Esophagus squamous epithelium (tissue), 4 donors: ENCODE measurements around the gene MYO15A.

Experiments used
- POLR2A ChIP-seq, 4 donors: fragments of 450-650 bp; IDR thresholded peaks; one replicate each; pipeline ENCODE4 v1.6.1; 2017; ENCODE audit warnings: antibody characterized with exemption in 4 of 4, mild to moderate bottlenecking in 4 of 4, moderate library complexity in 3 of 4
- TF ChIP-seq, protein P1 (sequence below), 6 experiments: fragments of 450-650 bp in 4 of 6; fragments of 200-600 bp in 2 of 6; sonication (generic) in 2 of 6; IDR thresholded peaks; one replicate each; pipeline ENCODE4 v1.5.1; 2016 to 2019; ENCODE audit warnings: antibody characterized with exemption in 6 of 6, mild to moderate bottlenecking in 4 of 6, moderate library complexity in 4 of 6

DNA sequence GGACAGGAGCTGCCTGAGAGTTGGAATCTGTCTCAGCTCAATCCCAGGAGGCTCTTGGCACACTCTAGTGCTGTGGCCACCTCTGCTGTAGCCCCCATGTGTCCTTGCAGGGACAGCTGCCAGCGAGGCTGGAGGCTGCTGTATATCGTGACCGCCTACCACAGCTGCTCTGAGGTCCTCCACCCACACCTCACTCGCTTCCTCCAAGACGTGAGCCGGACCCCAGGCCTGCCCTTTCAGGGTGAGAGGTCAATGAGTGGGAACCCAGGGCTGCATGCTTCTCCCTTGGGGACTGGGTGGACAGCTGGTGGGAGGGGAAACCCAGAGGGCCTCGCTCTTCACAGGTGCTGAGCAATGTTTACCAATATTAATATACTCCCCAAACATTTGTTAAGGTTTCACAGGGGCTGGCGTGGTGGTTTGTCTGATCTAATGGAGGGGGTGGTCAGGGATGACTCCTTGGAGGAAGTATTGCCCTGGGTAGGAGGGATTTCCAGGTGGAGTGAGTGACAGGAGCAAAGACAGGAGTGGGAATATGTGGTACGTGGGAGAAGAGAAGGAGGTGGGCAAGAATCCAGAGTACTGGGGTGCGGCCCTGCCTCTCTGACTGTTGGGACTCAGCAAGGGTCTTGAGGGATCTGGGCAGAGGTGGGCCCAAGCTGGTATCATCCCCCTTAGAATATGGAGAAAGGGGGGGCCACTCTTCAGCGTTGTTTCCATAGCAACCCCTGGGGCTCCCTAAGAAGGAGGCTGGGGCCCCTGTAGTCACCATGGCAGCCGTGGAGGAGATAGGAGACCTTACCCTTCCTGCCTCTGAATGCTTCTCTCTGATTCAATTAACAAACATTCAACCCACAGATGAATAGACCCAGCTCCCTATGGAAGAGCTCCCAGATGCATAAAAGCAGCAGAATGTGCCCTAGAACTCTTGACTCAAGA, 52.9 kb downstream of the MYO15A start:
- TF ChIP-seq, protein P1, sequence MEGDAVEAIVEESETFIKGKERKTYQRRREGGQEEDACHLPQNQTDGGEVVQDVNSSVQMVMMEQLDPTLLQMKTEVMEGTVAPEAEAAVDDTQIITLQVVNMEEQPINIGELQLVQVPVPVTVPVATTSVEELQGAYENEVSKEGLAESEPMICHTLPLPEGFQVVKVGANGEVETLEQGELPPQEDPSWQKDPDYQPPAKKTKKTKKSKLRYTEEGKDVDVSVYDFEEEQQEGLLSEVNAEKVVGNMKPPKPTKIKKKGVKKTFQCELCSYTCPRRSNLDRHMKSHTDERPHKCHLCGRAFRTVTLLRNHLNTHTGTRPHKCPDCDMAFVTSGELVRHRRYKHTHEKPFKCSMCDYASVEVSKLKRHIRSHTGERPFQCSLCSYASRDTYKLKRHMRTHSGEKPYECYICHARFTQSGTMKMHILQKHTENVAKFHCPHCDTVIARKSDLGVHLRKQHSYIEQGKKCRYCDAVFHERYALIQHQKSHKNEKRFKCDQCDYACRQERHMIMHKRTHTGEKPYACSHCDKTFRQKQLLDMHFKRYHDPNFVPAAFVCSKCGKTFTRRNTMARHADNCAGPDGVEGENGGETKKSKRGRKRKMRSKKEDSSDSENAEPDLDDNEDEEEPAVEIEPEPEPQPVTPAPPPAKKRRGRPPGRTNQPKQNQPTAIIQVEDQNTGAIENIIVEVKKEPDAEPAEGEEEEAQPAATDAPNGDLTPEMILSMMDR (IDR thresholded peaks at IDR 0.05) = no peak
- TF ChIP-seq POLR2A (IDR thresholded peaks at IDR 0.05) = no peak
